Activated CD4-positive, alpha-beta T cell treated with anti-CD3 and anti-CD28 coated beads for 1 hour (primary cell): Measurements from ENCODE around the gene ZNF724.

Experiments used
- DNase-seq: peaks from one replicate; pipeline ENCODE4 v3.0.0-alpha.2; 2020

Gene ZNF724

GRCh38 chr19:23222998-23223652 is 27.1 kb downstream of the ZNF724 start:
- no peak for DNase-seq

GRCh38 chr19:23203841-23204344 is 46.3 kb downstream of the ZNF724 start:
- no peak for DNase-seq

- no peak for DNase-seq
These were observed 59.9 kb downstream of the ZNF724 start for GRCh38 chr19:23190341-23190740.

GRCh38 chr19:23183251-23183650 is 66.9 kb downstream of the ZNF724 start:
- no peak for DNase-seq
